Cortex of kidney (tissue), 1 donor: ENCODE results near the gene SPRY1.

Experiments
- DNase-seq: peaks from one replicate; lab custom pipeline; 2025; lab: John Stamatoyannopoulos, UW

The SPRY1 gene

DNA sequence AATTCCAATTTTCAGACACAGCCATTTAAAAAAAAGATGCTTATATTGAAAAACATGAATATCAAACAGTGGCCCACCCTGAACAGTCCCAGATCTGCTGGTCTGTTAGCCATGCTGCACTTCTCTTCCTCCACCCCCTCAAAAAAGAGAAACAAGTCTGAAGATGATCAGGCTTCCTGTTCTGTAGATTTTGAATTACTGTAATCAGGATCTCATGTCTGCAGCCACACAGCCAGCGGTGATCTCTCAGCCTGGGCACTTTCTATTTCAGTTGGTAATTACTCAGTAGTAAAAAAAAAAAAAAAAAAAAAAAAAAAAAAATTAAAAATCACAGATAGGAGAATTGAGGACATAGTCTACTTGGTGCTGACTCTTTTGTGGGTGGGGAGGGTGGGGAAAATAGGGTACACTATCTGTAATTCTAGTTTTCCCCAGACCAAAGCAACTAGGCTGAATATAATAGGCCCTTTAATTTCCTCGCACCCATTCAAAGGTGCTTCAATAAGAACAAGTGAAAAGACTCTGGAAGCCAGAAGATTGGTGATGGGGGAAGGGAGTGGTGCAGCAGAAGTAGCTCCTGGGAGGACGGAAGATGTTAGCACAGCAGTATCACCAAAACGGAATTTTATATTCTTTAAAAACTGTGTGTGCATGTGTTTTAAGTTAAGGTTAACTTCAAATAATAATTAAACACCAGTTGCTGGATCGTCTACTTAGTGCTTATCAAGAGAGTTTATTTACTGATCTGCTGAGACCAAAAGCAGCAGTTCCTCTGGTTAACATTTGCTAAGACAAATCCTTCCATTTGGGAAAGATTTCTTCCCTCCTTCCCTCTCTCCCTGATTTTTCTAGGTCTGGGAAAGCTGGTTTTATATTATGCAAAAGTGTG is 47.0 kb downstream of the SPRY1 start:
- no peak for DNase-seq

DNA sequence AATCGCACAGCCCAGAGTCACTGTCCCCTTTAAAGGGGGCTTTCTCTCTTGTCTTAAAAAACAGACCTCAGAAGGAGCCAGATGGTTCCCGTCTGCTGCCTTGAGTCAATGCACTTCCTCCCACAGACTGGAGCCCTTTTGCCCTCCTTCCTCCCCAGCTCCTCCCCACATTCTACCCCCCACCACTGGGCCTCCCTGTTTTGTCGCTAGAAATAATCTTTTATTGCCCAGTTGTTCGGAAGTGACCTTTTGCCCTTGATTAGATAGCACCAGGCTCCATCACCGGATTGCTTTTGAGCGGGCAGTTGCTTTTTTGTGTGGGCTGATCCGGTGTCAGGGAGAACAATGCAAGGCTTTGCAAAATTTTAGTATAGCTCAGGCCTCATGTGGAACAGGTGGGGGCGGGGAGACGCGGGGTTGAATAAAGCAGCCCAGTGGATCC is 47.7 kb downstream of the SPRY1 start:
- DNase-seq: no peak

DNA sequence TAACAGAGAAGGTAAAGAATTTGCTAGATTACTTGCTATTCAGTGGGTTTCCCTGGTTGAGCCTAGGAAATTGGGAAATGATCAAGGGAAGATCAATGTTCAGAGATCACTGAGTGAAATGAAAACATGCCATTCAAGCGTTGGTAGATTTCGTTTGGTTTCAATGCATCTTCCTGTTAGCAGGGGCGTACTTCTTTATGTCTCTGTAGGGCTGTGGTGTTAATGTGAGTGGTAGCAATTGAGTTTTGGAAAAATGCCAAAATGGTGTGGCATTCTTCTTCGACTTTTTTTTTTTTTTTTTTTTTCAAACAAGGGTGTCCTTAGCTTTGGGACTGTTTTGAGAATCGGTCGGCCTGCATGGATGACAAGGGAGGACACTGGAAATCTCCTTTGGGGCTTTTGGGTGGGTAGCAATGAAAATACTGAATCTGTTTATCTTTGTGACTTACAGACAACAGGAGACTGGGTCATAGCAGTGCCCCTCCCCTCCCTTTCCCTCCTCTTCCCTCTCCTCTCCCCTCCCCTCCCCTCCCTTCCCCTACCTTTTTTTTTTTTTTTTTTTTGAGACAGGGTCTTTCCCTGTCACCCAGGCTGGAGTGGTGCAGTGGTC is 50.4 kb downstream of the SPRY1 start:
- no peak for DNase-seq

- DNase-seq: no peak
Observed at GRCh38 chr4:123449362-123449761, 52.8 kb downstream of the SPRY1 start.

DNA sequence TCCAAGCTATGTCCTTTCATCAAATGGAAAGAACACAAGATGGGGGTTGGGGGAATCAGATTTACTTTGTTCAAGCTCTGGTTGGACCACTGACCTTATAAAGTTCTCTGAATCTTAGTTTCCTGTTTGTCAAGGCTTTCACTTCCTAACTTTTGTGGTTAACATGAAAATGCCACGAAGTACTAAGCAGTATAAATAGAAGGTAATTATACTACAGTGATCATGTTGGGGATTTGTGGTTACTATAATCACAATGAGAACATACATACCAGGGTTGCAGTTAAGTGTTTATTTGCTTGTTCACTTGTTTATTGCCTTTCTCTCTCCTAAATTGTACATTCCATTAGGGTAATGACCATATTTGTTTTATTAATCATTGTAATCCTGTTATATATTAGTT is 53.2 kb downstream of the SPRY1 start:
- no peak for DNase-seq

- no peak for DNase-seq
Observed at GRCh38 chr4:123450393-123450792, 53.8 kb downstream of the SPRY1 start.

GRCh38 chr4:123452616-123453015 is 56.0 kb downstream of the SPRY1 start:
- DNase-seq: no peak

DNA sequence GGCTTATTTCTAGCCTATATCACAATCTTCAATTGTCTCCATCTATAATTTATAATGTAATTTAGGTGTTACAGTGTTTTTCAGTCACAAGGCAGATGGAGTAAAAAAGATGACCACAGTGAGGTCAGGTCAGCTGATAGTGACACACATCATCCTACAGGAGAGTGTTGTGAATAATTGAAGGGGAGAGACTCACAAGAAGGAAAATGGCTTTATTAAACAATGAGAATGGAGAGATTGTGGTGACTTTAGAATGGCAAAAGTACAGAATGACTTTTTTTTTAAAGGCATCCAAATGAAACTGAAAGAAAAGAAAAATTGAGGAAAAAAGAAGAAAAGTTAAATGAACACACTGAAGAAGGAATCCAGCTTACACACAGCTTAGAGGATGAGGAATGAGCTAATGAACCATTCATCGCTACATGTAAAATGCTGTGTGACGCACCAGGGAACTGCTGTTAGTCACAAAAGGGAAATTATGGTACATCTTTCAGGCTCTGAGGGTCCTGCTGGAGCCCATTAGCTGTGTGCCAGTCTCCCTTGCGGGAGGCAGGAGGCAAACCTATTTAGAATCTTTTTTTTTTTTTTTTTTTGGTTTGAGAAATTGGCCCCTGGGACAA is 56.6 kb downstream of the SPRY1 start:
- no peak for DNase-seq
